Activated naive CD8-positive, alpha-beta T cell treated with anti-CD3 and anti-CD28 coated beads, Interleukin-2, amount 10 ng/mL, durations not matched to agents 7 days and 5 days (primary cell): ENCODE data around the gene APRT. TPM values are rescaled to one million over a fixed set of nuclear protein-coding genes. Genes with fewer than 3 reads are reported as not detected.

ENCODE experiments used
- ATAC-seq: fragments of 150-1000 bp; cut with Tn5 transposase; one replicate; pipeline ENCODE4 v1.10.0; 2021; ENCODE audit warnings: low read depth, moderate library complexity
- POLR2A ChIA-PET: fragments of 350-600 bp; sonication (Branson Sonifier 250); formaldehyde crosslinking; loops from one replicate; lab custom pipeline; 2021; ENCODE audit warnings: antibody characterized with exemption; lab: Charles Lee
- DNase-seq: peaks from one replicate; pipeline ENCODE4 v3.0.0; 2021
- H3K27ac Mint-ChIP-seq: one replicate; pipeline ENCODE4 v1.8.0; 2022; ENCODE audit warnings: mild to moderate bottlenecking, mixed read lengths
- H3K27me3 Mint-ChIP-seq: one replicate; pipeline ENCODE4 v1.8.0; 2022; ENCODE audit warnings: mild to moderate bottlenecking, moderate library complexity, mixed read lengths
- H3K36me3 Mint-ChIP-seq: one replicate; pipeline ENCODE4 v1.8.0; 2021; ENCODE audit warnings: mild to moderate bottlenecking, mixed read lengths
- H3K4me1 Mint-ChIP-seq: one replicate; pipeline ENCODE4 v1.8.0; 2021; ENCODE audit warnings: mixed read lengths
- H3K4me3 Mint-ChIP-seq: one replicate; pipeline ENCODE4 v1.8.0; 2022; ENCODE audit warnings: mild to moderate bottlenecking, moderate library complexity, mixed read lengths
- H3K9me3 Mint-ChIP-seq: one replicate; pipeline ENCODE4 v1.8.0; 2021; ENCODE audit warnings: mixed read lengths
- total RNA-seq, 2 experiments: library from RNA; stranded (reverse); gene quantifications; one replicate each; pipeline ENCODE4 v1.2.3, GENCODE V29; 2021

APRT gene
- 100 to 1,000 TPM; 124 to 139 TPM for total RNA-seq

DNA sequence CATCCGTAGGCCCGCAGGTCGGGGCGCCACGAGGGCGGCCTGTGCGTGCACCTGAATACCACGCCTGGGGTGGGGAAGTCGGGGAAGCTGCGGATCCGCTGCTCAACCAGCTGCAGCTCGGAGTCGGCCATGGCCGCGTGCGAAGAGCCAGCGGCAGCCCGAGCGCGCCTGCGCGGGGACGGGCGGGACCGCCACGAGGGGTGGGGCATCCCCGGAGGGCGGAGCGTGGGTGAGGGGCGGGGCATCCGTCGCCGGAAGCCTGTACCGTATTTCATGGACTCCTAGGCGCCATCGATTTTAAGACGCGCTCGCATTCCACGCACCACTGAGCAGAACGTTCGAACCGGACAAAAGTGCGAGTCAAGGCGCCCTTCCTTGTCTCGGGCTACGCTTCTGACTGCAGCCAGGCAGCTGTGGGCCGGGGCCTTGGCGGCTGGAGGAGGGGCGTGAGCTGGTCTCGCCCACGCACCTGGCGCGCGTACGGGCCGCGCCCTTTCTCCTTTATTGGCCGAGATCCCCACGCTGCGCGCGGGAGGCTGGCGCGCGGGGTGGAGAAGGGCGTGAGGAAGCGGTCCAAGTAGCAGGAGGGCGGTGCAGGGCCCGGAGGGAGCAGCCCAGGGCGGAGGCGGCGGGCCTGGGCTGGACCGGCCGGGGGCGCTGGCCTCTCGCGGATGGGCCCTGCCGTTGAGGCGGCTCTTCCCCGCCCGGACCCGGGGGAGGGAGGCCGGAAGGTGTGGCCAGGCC is at the start of gene APRT:
Gene APRT, minus strand, starts transcription at position 160 of the 744 bp plus-strand sequence. Its CDS starts 29 bp downstream, at position 131.
- POLR2A ChIA-PET = interaction anchor here (1.0 to 4.9 kb wide), 17 partner anchors 9 to 406 kb away, joined by 3 to 40 read pairs (median 7); partner anchors contain the start of genes ACSF3, CDT1, GALNS and PIEZO1
- H3K27ac Mint-ChIP-seq = peak within 1 kb of the TSS; percentile 99
- H3K4me3 Mint-ChIP-seq = peak within 1 kb of the TSS; percentile 96
- H3K9me3 Mint-ChIP-seq = no peaks in the 10 kb centered on the region
- peak; percentile 100 for DNase-seq
- peak; percentile 71 for ATAC-seq
- no peaks in the 10 kb centered on the region for H3K27me3 Mint-ChIP-seq
- H3K4me1 Mint-ChIP-seq = peaks cover 14% of the 10 kb centered on the region
- H3K36me3 Mint-ChIP-seq = peaks cover 11% of the 10 kb centered on the region

- Mint-ChIP-seq H3K9me3 (no peaks in the 10 kb centered on the region), H3K4me3 (no peak overlapping the region)
Observed at GRCh38 chr16:88861359-88861758, 49.6 kb upstream of the APRT start.

GRCh38 chr16:88859381-88860091 is 47.8 kb upstream of the APRT start:
- no peak for DNase-seq
- Mint-ChIP-seq H3K36me3 (peaks cover 2% of the 10 kb centered on the region), H3K4me3 (no peak overlapping the region), H3K27ac (no peak overlapping the region), H3K4me1 (peaks cover 19% of the 10 kb centered on the region), H3K9me3 (no peaks in the 10 kb centered on the region), H3K27me3 (no peaks in the 10 kb centered on the region)
- no peak for ATAC-seq
- POLR2A ChIA-PET = no interaction called here

More at GRCh38 chr16:88861359-88861758, 49.6 kb upstream of the APRT start:
- DNase-seq (no peak), ATAC-seq (no peak)
- POLR2A ChIA-PET = no interaction called here
- no peak overlapping the region for H3K27ac Mint-ChIP-seq
- peaks cover 8% of the 10 kb centered on the region for H3K4me1 Mint-ChIP-seq
- H3K27me3 Mint-ChIP-seq = no peaks in the 10 kb centered on the region
- no peaks in the 10 kb centered on the region for H3K36me3 Mint-ChIP-seq

DNA sequence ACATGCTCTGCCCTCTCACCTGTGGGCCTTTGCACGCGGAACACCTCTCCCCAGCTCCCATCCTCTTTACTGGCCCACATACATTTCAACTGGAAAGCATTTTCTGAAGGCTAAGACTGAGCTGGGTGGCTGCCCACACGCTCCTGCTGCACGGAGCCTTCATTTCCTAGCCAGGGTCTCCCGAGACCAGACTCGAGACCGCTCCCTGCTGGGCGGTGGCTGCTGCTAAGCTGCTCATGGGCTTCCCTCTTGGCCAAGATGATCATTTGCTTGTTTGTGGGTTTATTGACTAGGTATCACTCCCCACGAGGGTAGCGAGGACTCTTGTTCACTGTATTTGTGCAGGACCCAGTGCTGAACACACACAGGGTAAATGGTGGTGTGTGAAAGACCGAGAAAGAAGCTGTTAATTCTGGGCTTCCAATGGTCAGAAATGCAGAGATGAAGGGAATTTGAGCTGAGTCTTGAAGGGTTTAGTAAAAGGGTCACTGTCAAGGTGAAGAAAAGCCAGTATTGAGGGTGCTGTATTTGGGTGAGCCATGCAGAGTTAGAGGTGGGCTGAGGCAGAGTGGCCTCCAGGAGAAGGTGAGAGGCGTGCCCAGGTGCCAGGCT is 46.1 kb upstream of the APRT start:
- POLR2A ChIA-PET = interaction anchor here (0.5 to 2.3 kb wide), 16 partner anchors 37 to 1090 kb away, joined by 3 to 15 read pairs (median 4); partner anchors contain the start of genes ACSF3 and APRT
- no peaks in the 10 kb centered on the region for H3K9me3 Mint-ChIP-seq
- peak overlapping the region; percentile 95 for H3K4me3 Mint-ChIP-seq
- H3K4me1 Mint-ChIP-seq = peaks cover 21% of the 10 kb centered on the region
- ATAC-seq = peak; percentile 70
- DNase-seq = peak; percentile 80
- no peaks in the 10 kb centered on the region for H3K27me3 Mint-ChIP-seq
- H3K36me3 Mint-ChIP-seq = peaks cover 2% of the 10 kb centered on the region
- H3K27ac Mint-ChIP-seq = peak overlapping the region; percentile 93

GRCh38 chr16:88856828-88857727 is 45.4 kb upstream of the APRT start, which contains the start of the genes GALNS and TRAPPC2L:
Gene GALNS (minus strand): TSS chr16:88856947. CDS start chr16:88856877, 70 bp downstream.
Gene TRAPPC2L (plus strand): TSS chr16:88857127. CDS start chr16:88857151, 24 bp downstream.
- no peaks in the 10 kb centered on the region for H3K9me3 Mint-ChIP-seq
- DNase-seq (peak; percentile 100), ATAC-seq (peak; percentile 79)
- POLR2A ChIA-PET = interaction anchor here (0.6 to 2.3 kb wide), 15 partner anchors 37 to 906 kb away, joined by 3 to 15 read pairs (median 4); partner anchors contain the start of genes ACSF3, APRT, CDH15 and ZNF778
- no peaks in the 10 kb centered on the region for H3K27me3 Mint-ChIP-seq
- peaks cover 2% of the 10 kb centered on the region for H3K36me3 Mint-ChIP-seq
- H3K4me3 Mint-ChIP-seq = peak within 1 kb of the TSS; percentile 95
- peak within 1 kb of the TSS; percentile 93 for H3K27ac Mint-ChIP-seq
- H3K4me1 Mint-ChIP-seq = peaks cover 21% of the 10 kb centered on the region

DNA sequence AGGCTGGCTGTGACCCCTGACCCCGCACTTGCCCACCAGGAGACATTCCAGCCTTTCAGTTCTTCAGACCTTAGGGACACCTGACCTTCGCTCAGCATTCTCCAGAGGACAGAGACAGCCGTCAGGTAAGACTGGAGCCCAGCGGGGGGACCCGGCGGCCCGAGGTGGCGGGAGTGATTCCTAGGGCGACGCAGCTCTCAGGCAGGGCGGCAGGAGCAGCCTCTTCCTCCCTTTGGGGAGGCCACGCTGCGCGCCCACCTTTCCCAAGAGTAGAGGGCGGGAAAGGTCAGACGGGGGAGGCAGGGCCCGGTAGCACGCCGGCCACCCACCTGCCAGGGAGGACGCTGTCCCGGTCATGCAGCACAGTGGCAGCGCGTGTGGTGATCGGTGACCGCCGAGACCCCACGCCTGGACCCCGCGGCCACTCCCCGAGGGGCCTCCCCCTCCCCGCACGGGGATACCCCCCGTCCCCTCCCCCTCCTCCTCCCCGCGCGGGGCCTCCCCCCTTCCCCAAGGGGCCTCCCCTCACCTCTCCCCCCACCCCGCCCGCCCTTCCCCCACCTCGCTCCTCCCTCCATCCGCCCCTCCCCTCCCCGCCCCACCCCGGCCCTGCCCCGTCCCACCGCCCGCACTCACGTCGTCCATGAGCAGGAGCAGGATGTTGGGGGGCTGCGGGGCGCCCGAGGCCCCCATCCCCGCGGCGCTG is 44.5 kb upstream of the APRT start:
- no peaks in the 10 kb centered on the region for H3K9me3 Mint-ChIP-seq
- POLR2A ChIA-PET = interaction anchor here (0.9 to 2.3 kb wide), 6 partner anchors 43 to 362 kb away, joined by 3 to 12 read pairs (median 5); partner anchors contain the start of genes APRT, CDH15 and ZNF778
- H3K36me3 Mint-ChIP-seq = peaks cover 2% of the 10 kb centered on the region
- peaks cover 21% of the 10 kb centered on the region for H3K4me1 Mint-ChIP-seq
- H3K27me3 Mint-ChIP-seq = no peaks in the 10 kb centered on the region
- peak; percentile 50 for ATAC-seq
- H3K27ac Mint-ChIP-seq = peak overlapping the region; percentile 93
- DNase-seq = peak; percentile 47
- H3K4me3 Mint-ChIP-seq = peak overlapping the region; percentile 95

- H3K4me3 Mint-ChIP-seq = peak overlapping the region; percentile 70
- DNase-seq = no peak
- POLR2A ChIA-PET = no interaction called here
- no peaks in the 10 kb centered on the region for H3K27me3 Mint-ChIP-seq
- no peaks in the 10 kb centered on the region for H3K9me3 Mint-ChIP-seq
- peaks cover 2% of the 10 kb centered on the region for H3K36me3 Mint-ChIP-seq
- no peak for ATAC-seq
- peak overlapping the region; percentile 67 for H3K27ac Mint-ChIP-seq
- H3K4me1 Mint-ChIP-seq = peaks cover 21% of the 10 kb centered on the region
Observed at GRCh38 chr16:88855736-88856121, 44.0 kb upstream of the APRT start.

GRCh38 chr16:88855176-88855575 is 43.4 kb upstream of the APRT start:
- Mint-ChIP-seq H3K27me3 (no peaks in the 10 kb centered on the region), H3K4me3 (peak overlapping the region; percentile 66)
- POLR2A ChIA-PET = interaction anchor here (0.5 kb wide), 1 partner anchor 384 kb away, joined by 3 read pairs; no protein-coding TSS in a partner anchor

DNA sequence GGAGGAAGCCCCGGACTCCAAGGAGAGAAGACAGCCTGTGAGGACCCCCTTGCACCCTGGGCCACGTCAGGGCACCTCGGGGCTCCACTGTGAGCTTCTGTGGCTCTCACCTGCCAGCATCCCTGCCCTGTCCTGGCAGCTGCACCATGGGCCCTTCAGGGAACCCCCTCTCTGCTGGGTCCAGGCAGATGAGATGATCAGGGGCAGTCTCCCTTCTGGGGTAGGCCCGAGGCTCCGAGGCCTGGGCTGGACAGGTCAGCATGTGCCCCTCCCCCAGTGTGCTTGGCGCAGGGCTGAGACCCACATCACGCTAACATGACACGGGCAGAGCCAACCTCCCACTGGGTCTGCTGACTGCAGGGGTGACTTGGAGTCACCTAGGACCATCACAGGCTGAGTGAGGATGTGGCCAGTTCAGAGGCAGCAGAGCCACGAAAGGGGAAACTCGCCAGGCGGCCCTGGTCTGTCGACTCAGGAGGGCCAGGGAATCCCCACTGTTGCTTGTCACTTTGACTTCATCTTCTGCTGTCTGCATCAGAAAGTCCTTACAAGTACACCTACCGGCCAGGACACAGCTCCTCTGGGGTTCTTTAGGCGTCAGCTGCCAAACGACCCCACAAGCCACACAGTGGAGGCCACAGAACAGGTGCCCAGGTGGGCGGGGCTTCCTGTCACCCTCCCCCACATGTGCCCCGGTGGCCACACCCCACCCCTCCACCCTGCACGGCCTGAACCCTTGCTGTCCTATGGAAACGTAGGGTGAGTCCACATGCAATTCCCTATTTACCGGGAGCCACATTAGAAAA is 42.8 kb upstream of the APRT start:
- Mint-ChIP-seq H3K27me3 (no peaks in the 10 kb centered on the region), H3K27ac (no peak overlapping the region), H3K4me1 (peaks cover 21% of the 10 kb centered on the region), H3K9me3 (no peaks in the 10 kb centered on the region), H3K4me3 (peak overlapping the region; percentile 35), H3K36me3 (peaks cover 2% of the 10 kb centered on the region)
- POLR2A ChIA-PET = interaction anchor here (0.5 kb wide), 1 partner anchor 385 kb away, joined by 3 read pairs; no protein-coding TSS in a partner anchor
- DNase-seq (peak; percentile 50), ATAC-seq (peak; percentile 5)

More at GRCh38 chr16:88855176-88855575, 43.4 kb upstream of the APRT start:
- H3K4me1 Mint-ChIP-seq = peaks cover 21% of the 10 kb centered on the region
- peak overlapping the region; percentile 70 for H3K27ac Mint-ChIP-seq
- H3K36me3 Mint-ChIP-seq = peaks cover 2% of the 10 kb centered on the region
- ATAC-seq (no peak), DNase-seq (no peak)
- no peaks in the 10 kb centered on the region for H3K9me3 Mint-ChIP-seq

DNA sequence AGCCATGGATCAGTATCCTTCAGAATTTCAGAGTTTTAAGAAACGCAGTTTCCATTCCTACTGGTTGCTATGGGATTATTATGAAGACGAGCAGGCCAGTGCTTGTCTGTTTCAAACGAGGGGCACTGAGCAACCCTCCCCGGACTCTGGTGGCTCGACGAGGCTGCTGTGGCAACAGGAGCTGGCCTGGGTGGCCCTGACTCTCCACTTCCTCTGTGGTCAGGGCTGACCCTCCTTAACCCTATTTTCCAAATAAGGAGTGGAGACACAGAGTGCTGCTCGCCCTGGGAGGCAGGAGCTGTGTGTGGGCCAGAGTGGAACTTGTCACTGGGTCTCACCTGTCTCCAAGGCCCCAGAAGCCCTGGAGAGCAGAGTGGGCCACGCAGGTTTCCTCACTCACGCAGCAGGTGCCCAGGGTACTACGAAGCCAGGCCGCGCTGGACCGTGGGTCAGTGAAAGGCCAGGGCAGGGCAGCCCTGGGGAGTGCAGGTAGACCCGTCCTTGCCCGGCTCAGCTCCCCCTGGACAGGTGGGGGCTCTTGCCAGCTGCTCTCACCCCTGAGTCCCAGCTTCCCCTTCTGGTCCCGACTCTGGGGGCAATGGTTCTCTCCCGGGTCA is 41.7 kb upstream of the APRT start:
- Mint-ChIP-seq H3K36me3 (peaks cover 2% of the 10 kb centered on the region), H3K27me3 (no peaks in the 10 kb centered on the region), H3K9me3 (no peaks in the 10 kb centered on the region), H3K4me3 (no peak overlapping the region), H3K27ac (no peak overlapping the region), H3K4me1 (peaks cover 19% of the 10 kb centered on the region)
- ATAC-seq (no peak), DNase-seq (no peak)
- POLR2A ChIA-PET = interaction anchor here (0.7 kb wide), 1 partner anchor 511 kb away, joined by 4 read pairs; no protein-coding TSS in a partner anchor
